HCT116 (cell line): ENCODE results near the gene BRD9.

Experiments
- CEBPB ChIP-seq: IDR thresholded peaks from 2 replicates; pipeline ENCODE4 v1.6.1; 2012; ENCODE audit warnings: low read depth
- EGR1 ChIP-seq: IDR thresholded peaks from 2 replicates; pipeline ENCODE4 v1.6.1; 2012; ENCODE audit warnings: low read depth
- EZH2 ChIP-seq: fragments of 200-600 bp; sonication (generic); IDR thresholded peaks from 2 replicates; pipeline ENCODE4 v1.6.1; 2017; ENCODE audit warnings: antibody characterized with exemption, mixed run types
- EZH2phosphoT487 ChIP-seq: fragments of 200-600 bp; IDR thresholded peaks from 2 replicates; pipeline ENCODE4 v1.6.1; 2018; ENCODE audit warnings: antibody characterized with exemption, borderline replicate concordance
- POLR2A ChIP-seq: IDR thresholded peaks from 2 replicates; pipeline ENCODE4 v1.7.0; 2011; ENCODE audit warnings: borderline replicate concordance; ENCODE audit not compliant: insufficient read depth, insufficient read length; ENCODE audit errors: extremely low read depth
- RAD21 ChIP-seq: IDR thresholded peaks from 2 replicates; pipeline ENCODE4 v1.6.1; 2012; ENCODE audit warnings: low read depth, mild to moderate bottlenecking
- SIN3A ChIP-seq: IDR thresholded peaks from 2 replicates; pipeline ENCODE4 v1.6.1; 2012; ENCODE audit warnings: low read depth
- ZNF274 ChIP-seq: fragments of 200-500 bp; sonication (Bioruptor generic); IDR thresholded peaks from 2 replicates; pipeline ENCODE4 v1.6.1; 2014; ENCODE audit warnings: mild to moderate bottlenecking, low read depth, low read length, inconsistent platforms
- TF ChIP-seq, protein P1 (sequence below), 3 experiments: fragments of 200-600 bp in 1 of 3; sonication (generic) in 1 of 3; IDR thresholded peaks in 2 of 3; conservative IDR thresholded peaks in 1 of 3; 2 replicates each; pipeline ENCODE4 v1.5.1; 2012 to 2017; ENCODE audit warnings: low read depth in 2 of 3, low read length in 2 of 3, antibody characterized with exemption in 1 of 3, borderline replicate concordance in 1 of 3, control low read depth in 1 of 3, mild to moderate bottlenecking in 1 of 3, mixed read lengths in 1 of 3, mixed run types in 1 of 3, moderate library complexity in 1 of 3; ENCODE audit not compliant: insufficient read depth in 1 of 3
- TF ChIP-seq, protein P2 (sequence below): IDR thresholded peaks from 2 replicates; pipeline ENCODE4 v1.6.1; 2011; ENCODE audit warnings: mild to moderate bottlenecking, low read length, moderate library complexity; ENCODE audit not compliant: insufficient replicate concordance; ENCODE audit errors: extremely low read depth
- TF ChIP-seq, protein P3 (sequence below): IDR thresholded peaks from 2 replicates; pipeline ENCODE4 v1.6.1; 2012
- TF ChIP-seq, protein P4 (sequence below): IDR thresholded peaks from 2 replicates; pipeline ENCODE4 v1.6.1; 2012

DNA sequence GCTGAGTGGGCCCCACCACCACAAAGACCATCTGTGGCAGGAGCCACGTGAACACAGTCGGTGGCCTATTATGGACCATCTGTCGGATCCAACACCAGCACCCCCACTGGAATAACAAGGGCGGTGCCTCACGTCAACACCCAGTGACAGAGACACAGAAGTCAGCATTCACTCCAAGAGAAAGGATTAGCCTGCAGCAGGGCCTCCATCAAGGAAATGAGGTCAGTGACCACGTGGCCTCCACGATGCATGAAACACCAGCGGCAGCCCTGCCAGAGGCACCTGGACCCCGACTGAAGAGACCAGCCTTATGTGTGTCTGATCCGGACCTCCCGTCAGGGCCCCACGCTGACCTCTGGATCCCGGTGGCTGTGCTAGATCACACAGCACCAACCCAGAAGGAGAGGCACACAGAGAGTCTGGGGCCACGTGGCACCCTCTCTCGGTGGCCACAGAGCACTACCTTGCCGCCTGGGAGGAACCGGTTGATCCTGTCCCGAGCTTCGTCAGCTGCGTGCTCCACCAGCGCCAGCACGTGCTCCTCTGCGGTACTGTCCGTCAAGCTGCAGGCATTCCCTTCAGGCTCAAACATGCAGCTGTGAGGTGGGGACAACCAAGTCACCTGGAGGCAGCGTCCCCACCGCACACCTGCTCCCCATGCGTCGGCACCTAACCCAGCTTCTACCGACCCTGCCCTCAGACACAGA is 9.0 kb downstream of the BRD9 start:
- TF ChIP-seq, protein P1, sequence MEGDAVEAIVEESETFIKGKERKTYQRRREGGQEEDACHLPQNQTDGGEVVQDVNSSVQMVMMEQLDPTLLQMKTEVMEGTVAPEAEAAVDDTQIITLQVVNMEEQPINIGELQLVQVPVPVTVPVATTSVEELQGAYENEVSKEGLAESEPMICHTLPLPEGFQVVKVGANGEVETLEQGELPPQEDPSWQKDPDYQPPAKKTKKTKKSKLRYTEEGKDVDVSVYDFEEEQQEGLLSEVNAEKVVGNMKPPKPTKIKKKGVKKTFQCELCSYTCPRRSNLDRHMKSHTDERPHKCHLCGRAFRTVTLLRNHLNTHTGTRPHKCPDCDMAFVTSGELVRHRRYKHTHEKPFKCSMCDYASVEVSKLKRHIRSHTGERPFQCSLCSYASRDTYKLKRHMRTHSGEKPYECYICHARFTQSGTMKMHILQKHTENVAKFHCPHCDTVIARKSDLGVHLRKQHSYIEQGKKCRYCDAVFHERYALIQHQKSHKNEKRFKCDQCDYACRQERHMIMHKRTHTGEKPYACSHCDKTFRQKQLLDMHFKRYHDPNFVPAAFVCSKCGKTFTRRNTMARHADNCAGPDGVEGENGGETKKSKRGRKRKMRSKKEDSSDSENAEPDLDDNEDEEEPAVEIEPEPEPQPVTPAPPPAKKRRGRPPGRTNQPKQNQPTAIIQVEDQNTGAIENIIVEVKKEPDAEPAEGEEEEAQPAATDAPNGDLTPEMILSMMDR (IDR thresholded peaks at IDR 0.05 in 2 of 3, conservative IDR thresholded peaks at IDR 0.05 in 1 of 3; ENCODE audit: borderline replicate concordance in 1 of 3, insufficient read depth in 1 of 3, low read depth in 2 of 3, low read length in 2 of 3): no peak; a peak in 1 of 6 replicates
- TF ChIP-seq, protein P2, sequence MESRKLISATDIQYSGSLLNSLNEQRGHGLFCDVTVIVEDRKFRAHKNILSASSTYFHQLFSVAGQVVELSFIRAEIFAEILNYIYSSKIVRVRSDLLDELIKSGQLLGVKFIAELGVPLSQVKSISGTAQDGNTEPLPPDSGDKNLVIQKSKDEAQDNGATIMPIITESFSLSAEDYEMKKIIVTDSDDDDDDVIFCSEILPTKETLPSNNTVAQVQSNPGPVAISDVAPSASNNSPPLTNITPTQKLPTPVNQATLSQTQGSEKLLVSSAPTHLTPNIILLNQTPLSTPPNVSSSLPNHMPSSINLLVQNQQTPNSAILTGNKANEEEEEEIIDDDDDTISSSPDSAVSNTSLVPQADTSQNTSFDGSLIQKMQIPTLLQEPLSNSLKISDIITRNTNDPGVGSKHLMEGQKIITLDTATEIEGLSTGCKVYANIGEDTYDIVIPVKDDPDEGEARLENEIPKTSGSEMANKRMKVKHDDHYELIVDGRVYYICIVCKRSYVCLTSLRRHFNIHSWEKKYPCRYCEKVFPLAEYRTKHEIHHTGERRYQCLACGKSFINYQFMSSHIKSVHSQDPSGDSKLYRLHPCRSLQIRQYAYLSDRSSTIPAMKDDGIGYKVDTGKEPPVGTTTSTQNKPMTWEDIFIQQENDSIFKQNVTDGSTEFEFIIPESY: no peak
- TF ChIP-seq, protein P3, sequence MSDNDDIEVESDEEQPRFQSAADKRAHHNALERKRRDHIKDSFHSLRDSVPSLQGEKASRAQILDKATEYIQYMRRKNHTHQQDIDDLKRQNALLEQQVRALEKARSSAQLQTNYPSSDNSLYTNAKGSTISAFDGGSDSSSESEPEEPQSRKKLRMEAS: no peak
- TF ChIP-seq EZH2phosphoT487 (no peak), EGR1 (no peak), ZNF274 (no peak), SIN3A (no peak), POLR2A (no peak), CEBPB (no peak), RAD21 (no peak), EZH2 (no peak)
- TF ChIP-seq, protein P4, sequence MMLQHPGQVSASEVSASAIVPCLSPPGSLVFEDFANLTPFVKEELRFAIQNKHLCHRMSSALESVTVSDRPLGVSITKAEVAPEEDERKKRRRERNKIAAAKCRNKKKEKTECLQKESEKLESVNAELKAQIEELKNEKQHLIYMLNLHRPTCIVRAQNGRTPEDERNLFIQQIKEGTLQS: no peak
